Ovary (tissue), 9 donors: ENCODE results near the gene MEN1. TPM values are rescaled to one million over a fixed set of nuclear protein-coding genes. Genes with fewer than 3 reads are reported as not detected.
"Not testable (repeated sequence)": the region's sequence is repeated elsewhere in the genome, so short reads cannot be mapped to it uniquely, and the experiment has no call there.

Source experiments
- DNase-seq, 5 donors: peaks; one replicate each; pipeline ENCODE4 v3.0.0-alpha.2; 2019 to 2020
- H3K27ac ChIP-seq, 2 donors: fragments of 200-600 bp; one replicate each; pipeline versions ENCODE4 v1.5.1 to v1.8.0; 2019 to 2022
- H3K27me3 ChIP-seq: fragments of 200-600 bp; one replicate; pipeline ENCODE4 v1.8.0; 2022
- H3K36me3 ChIP-seq: fragments of 200-600 bp; sonication (generic); one replicate; pipeline ENCODE4 v1.5.1; 2019
- H3K4me1 ChIP-seq: one replicate; pipeline ENCODE4 v1.8.1; 2013; ENCODE audit warnings: mild to moderate bottlenecking, moderate library complexity; ENCODE audit not compliant: insufficient read depth
- H3K4me3 ChIP-seq: fragments of 200-600 bp; sonication (generic); one replicate; pipeline ENCODE4 v1.5.1; 2017
- H3K9me3 ChIP-seq, 2 donors: fragments of 200-600 bp in 1 of 2; sonication (generic) in 1 of 2; one replicate each; pipeline versions ENCODE4 v1.5.1 to v1.8.1; 2013 to 2019; ENCODE audit warnings: mild to moderate bottlenecking in 1 of 2, moderate library complexity in 1 of 2
- CTCF ChIP-seq, 3 donors: fragments of 450-650 bp in 2 of 3; fragments of 200-600 bp in 1 of 3; IDR thresholded peaks; one replicate each; pipeline versions ENCODE4 v1.5.1 to v1.8.0; 2016 to 2022; ENCODE audit warnings: antibody characterized with exemption in 3 of 3, mild to moderate bottlenecking in 1 of 3
- EP300 ChIP-seq: sonication (generic); formaldehyde crosslinking; IDR thresholded peaks from one replicate; pipeline ENCODE4 v1.6.1; 2017; ENCODE audit warnings: antibody characterized with exemption
- POLR2A ChIP-seq: fragments of 450-650 bp; IDR thresholded peaks from one replicate; pipeline ENCODE4 v1.6.1; 2017; ENCODE audit warnings: antibody characterized with exemption, mild to moderate bottlenecking, moderate library complexity
- WGBS, 3 donors: extraction: QIAGEN DNeasy Blood & Tissue Kit in 1 of 3; methylation state at CpG; one replicate each; pipeline versions ENCODE4 v1.1.5 to v1.1.7; 2013 to 2017; 5-methylcytosine and 5-hydroxymethylcytosine counted together
- intact Hi-C, 4 donors: fragments of 100-400 bp; cut with DNase I; formaldehyde crosslinking; loops; one replicate each; pipeline versions ENCODE4 v1.11.0 to v1.15.1; 2022 to 2023
- polyA plus RNA-seq, 2 donors: library from polyadenylated mRNA; stranded (reverse); fragments of 200-250 nt in 1 of 2; fragments of 350-450 nt in 1 of 2; fragmentation: Illumina TruSeq in 1 of 2; extraction: RNeasy Lipid Tissue Mini Kit (QIAGEN cat#74804) in 1 of 2; gene quantifications; one replicate each; pipeline ENCODE4 v1.2.3, GENCODE V29; 2013 to 2014
- total RNA-seq, 7 donors: library from RNA; depleted of rRNA in 2 of 7; stranded (reverse); fragments of >200 nt in 2 of 7; fragmentation: NEBNext Ultra II Directional in 3 of 7; extraction: Animal tissue kit (Norgen Biotek cat#: 25700) in 3 of 7; gene quantifications; one replicate each; pipeline versions ENCODE4 v1.1.0 to v1.2.4, GENCODE V29; 2016 to 2023
- donor health status: DM: no; HTN: no; CAD: no; lungs with moderate emphysema.
- donor health status: DM: no; HTN: no; CAD: no.
- donor health status: Bipolar disorder and iron deficiency.
- donor health status: DM: yes; HTN: yes; CAD: no.
- donor health status: DM: no; HTN: no; CAD: no.
- donor health status: DM: yes; HTN: yes; CAD: no.

The MEN1 gene
- total and polyA plus RNA-seq, 9 donors: 14.4 to 28.6 (median 21.2) TPM

GRCh38 chr11:64826062-64826461, 15.7 kb upstream of the MEN1 start:
- TF ChIP-seq CTCF (IDR thresholded peaks at IDR 0.05) (no peak), POLR2A (no peak), EP300 (no peak)
- H3K4me3 ChIP-seq: no peak overlapping the region
- intact Hi-C loops: no loop called here
- H3K27me3 ChIP-seq: no peaks in the 10 kb centered on the region
- no peak overlapping the region for H3K27ac ChIP-seq
- DNase-seq: no peak
- no peaks in the 10 kb centered on the region for H3K4me1 ChIP-seq
- H3K9me3 ChIP-seq: no peaks in the 10 kb centered on the region
- WGBS, 3 donors: 77 to 92% (median 92%) methylated on average over 7 of the region's 7 CpGs
- H3K36me3 ChIP-seq: no peaks in the 10 kb centered on the region

- intact Hi-C loops: no loop called here
- H3K9me3 ChIP-seq: no peaks in the 10 kb centered on the region
- H3K27me3 ChIP-seq: no peaks in the 10 kb centered on the region
- TF ChIP-seq EP300 (no peak), CTCF (IDR thresholded peaks at IDR 0.05) (no peak)
- DNase-seq: no peak
- H3K4me1 ChIP-seq: no peaks in the 10 kb centered on the region
- H3K27ac ChIP-seq: no peak overlapping the region
- 61 to 62% (median 62%) methylated on average over 11 of the region's 11 CpGs for WGBS, 3 donors
- no peaks in the 10 kb centered on the region for H3K36me3 ChIP-seq
- no peak overlapping the region for H3K4me3 ChIP-seq
Measured at GRCh38 chr11:64823568-64824119, 13.3 kb upstream of the MEN1 start.

GRCh38 chr11:64817476-64817875, 7.1 kb upstream of the MEN1 start:
- no peak overlapping the region for H3K4me3 ChIP-seq
- intact Hi-C loops: no loop called here
- no peaks in the 10 kb centered on the region for H3K9me3 ChIP-seq
- no peaks in the 10 kb centered on the region for H3K27me3 ChIP-seq
- no peak for DNase-seq
- no peaks in the 10 kb centered on the region for H3K36me3 ChIP-seq
- no peak for TF ChIP-seq POLR2A
- TF ChIP-seq EP300: no peak
- TF ChIP-seq CTCF (IDR thresholded peaks at IDR 0.05): no peak
- whole genome bisulfite sequencing, 3 donors: 62 to 75% (median 71%) methylated on average over 3 of the region's 3 CpGs
- no peaks in the 10 kb centered on the region for H3K4me1 ChIP-seq
- no peak overlapping the region for H3K27ac ChIP-seq

- H3K4me3 ChIP-seq, H3K4me1 ChIP-seq, intact Hi-C loops, H3K27me3 ChIP-seq, DNase-seq, H3K9me3 ChIP-seq, H3K27ac ChIP-seq, H3K36me3 ChIP-seq: not testable (repeated sequence)
- WGBS, 3 donors: 87 to 90% (median 88%) methylated on average over 5 of the region's 5 CpGs
Measured at GRCh38 chr11:64815433-64815832, 5.1 kb upstream of the MEN1 start.

- H3K36me3 ChIP-seq: no peaks in the 10 kb centered on the region
- H3K9me3 ChIP-seq: no peaks in the 10 kb centered on the region
- TF ChIP-seq CTCF (IDR thresholded peaks at IDR 0.05) (no peak), EP300 (no peak), POLR2A (no peak)
- no peaks in the 10 kb centered on the region for H3K27me3 ChIP-seq
- no peak overlapping the region for H3K4me3 ChIP-seq
- intact Hi-C loops: no loop called here
- H3K4me1 ChIP-seq: no peaks in the 10 kb centered on the region
- no peak for DNase-seq
- 70 to 72% (median 71%) methylated on average over 7 of the region's 7 CpGs for WGBS, 3 donors
- no peak overlapping the region for H3K27ac ChIP-seq
Measured at GRCh38 chr11:64814712-64815187, 4.4 kb upstream of the MEN1 start.
